K562 (cell line): Measurements from ENCODE around the gene GCNT1. TPM values are rescaled to one million over a fixed set of nuclear protein-coding genes. Genes with fewer than 3 reads are reported as not detected.
A peak's percentile ranks its signal among the peaks of the same experiment; 100 is the strongest.

Experiments
- ATAC-seq: fragments of 200-7000 bp; cut with Tn5 transposase; 3 replicates; pipeline ENCODE4 v1.9.1; 2020; ENCODE audit warnings: moderate library complexity
- BruUV-seq: library from RNA; stranded (reverse); fragments of 400-500 nt; replicated peaks from 2 replicates; lab custom pipeline; 2021; lab: Mats Ljungman, UMichigan
- CTCF ChIA-PET: fragments of 300-600 bp; formaldehyde crosslinking; extraction: SDS; loops from one replicate; lab custom pipeline; 2021; ENCODE audit warnings: low intra/inter-chr PET ratio; lab: Yijun Ruan, JAX
- POLR2A ChIA-PET: fragments of 300-600, 350-650 bp; sonication (Branson Sonifier 250); formaldehyde crosslinking; extraction: SDS; loops from one replicate; lab custom pipeline; 2021; ENCODE audit warnings: antibody characterized with exemption, inconsistent platforms; lab: Yijun Ruan, JAX
- DNase-seq, 4 experiments: peaks; one replicate each; pipeline versions ENCODE4 v3.0.0 to v3.0.0-alpha.2; 2011 to 2018; ENCODE audit warnings: low spot score in 3 of 4, mixed read lengths in 3 of 4; ENCODE audit errors: extremely low read depth in 1 of 4
- FAIRE-seq: peaks from 2 replicates; lab custom pipeline; 2011; peaks lifted over from hg19 to GRCh38; lab: Jason Lieb, UNC
- H2AFZ ChIP-seq: 2 replicates; pipeline ENCODE4 v1.6.0; 2011; ENCODE audit warnings: low read depth, low read length, control low read depth, inconsistent platforms
- H3K27ac ChIP-seq: fragments of 200-600 bp; 3 replicates; pipeline ENCODE4 v1.8.0; 2011; ENCODE audit warnings: low read depth, mild to moderate bottlenecking, control low read depth, inconsistent platforms, low read length, moderate library complexity, mixed read lengths; ENCODE audit errors: extremely low read depth
- H3K27me3 ChIP-seq, 2 experiments: fragments of 300-600 bp in 1 of 2; 2 replicates in 1 of 2; 3 replicates in 1 of 2; pipeline versions ENCODE4 v1.6.0 to v1.8.0; 2011; ENCODE audit warnings: inconsistent platforms in 2 of 2, low read length in 2 of 2, mild to moderate bottlenecking in 1 of 2, mixed read lengths in 1 of 2, moderate library complexity in 1 of 2; ENCODE audit not compliant: control insufficient read depth in 2 of 2, insufficient read depth in 2 of 2
- H3K36me3 ChIP-seq: fragments of 300-600 bp; 3 replicates; pipeline ENCODE4 v1.8.0; 2011; ENCODE audit warnings: mild to moderate bottlenecking, low read length, inconsistent platforms; ENCODE audit not compliant: control insufficient read depth, insufficient read depth
- H3K4me1 ChIP-seq, 2 experiments: fragments of 200-600 bp in 1 of 2; replicated peaks in 1 of 2; 2 replicates in 1 of 2; 3 replicates in 1 of 2; pipeline versions ENCODE4 v1.5.1 to v1.8.0; 2011; ENCODE audit warnings: inconsistent platforms in 2 of 2, low read length in 2 of 2, mild to moderate bottlenecking in 1 of 2, mixed read lengths in 1 of 2, moderate library complexity in 1 of 2; ENCODE audit not compliant: control insufficient read depth in 2 of 2, insufficient read depth in 2 of 2
- H3K4me2 ChIP-seq: 2 replicates; pipeline ENCODE4 v1.6.1; 2011; ENCODE audit warnings: low read length, control low read depth, inconsistent platforms, mixed read lengths; ENCODE audit not compliant: insufficient read depth
- H3K4me3 ChIP-seq: fragments of 200-600 bp; sonication (generic), shearing (Covaris generic); 2 replicates; pipeline ENCODE4 v1.5.1; 2016; ENCODE audit warnings: control low read depth, inconsistent platforms
- H3K79me2 ChIP-seq: fragments of 200-600 bp; 3 replicates; pipeline ENCODE4 v1.8.0; 2011; ENCODE audit warnings: low read length, inconsistent platforms; ENCODE audit not compliant: control insufficient read depth, insufficient read depth
- H3K9ac ChIP-seq, 2 experiments: 2 replicates each; pipeline versions ENCODE4 v1.6.0 to v1.6.1; 2011; ENCODE audit warnings: low read depth in 2 of 2, low read length in 2 of 2, control low read depth in 1 of 2, inconsistent platforms in 1 of 2, mild to moderate bottlenecking in 1 of 2, mixed read lengths in 1 of 2; ENCODE audit not compliant: insufficient read depth in 1 of 2
- H3K9me1 ChIP-seq: one replicate; pipeline ENCODE4 v1.6.0; 2011; ENCODE audit warnings: inconsistent platforms, mild to moderate bottlenecking, low read length, moderate library complexity; ENCODE audit not compliant: control insufficient read depth, insufficient read depth
- H3K9me3 ChIP-seq: replicated peaks from 2 replicates; pipeline ENCODE4 v1.5.1; 2011; ENCODE audit warnings: low read depth, low read length, inconsistent platforms; ENCODE audit not compliant: control insufficient read depth, insufficient read depth
- H4K20me1 ChIP-seq: replicated peaks from 2 replicates; pipeline ENCODE4 v1.6.1; 2011; ENCODE audit warnings: low read length, inconsistent platforms, mixed read lengths; ENCODE audit not compliant: control insufficient read depth, insufficient read depth
- MAFG ChIP-seq: fragments of 450-650 bp; conservative IDR thresholded peaks from 2 replicates; pipeline ENCODE4 v1.6.1; 2016; ENCODE audit warnings: missing genetic modification characterization, missing compliant biosample characterization
- NBN ChIP-seq: fragments of 450-650 bp; IDR thresholded peaks from 2 replicates; pipeline ENCODE4 v1.6.1; 2016; ENCODE audit warnings: low read depth, mild to moderate bottlenecking
- SAP30 ChIP-seq: fragments of 200-600 bp; sonication (generic); IDR thresholded peaks from 2 replicates; pipeline ENCODE4 v1.6.1; 2012; ENCODE audit warnings: borderline replicate concordance, low read depth, mild to moderate bottlenecking, moderate library complexity, low read length, control low read depth, inconsistent platforms; ENCODE audit not compliant: insufficient read depth, poor library complexity, severe bottlenecking
- SLC30A9 ChIP-seq: fragments of 250-450 bp; sonication (Bioruptor Pico); IDR thresholded peaks from 2 replicates; pipeline ENCODE4 v1.8.0; 2022; ENCODE audit warnings: mild to moderate bottlenecking, moderate library complexity
- ZNF316 ChIP-seq: fragments of 450-650 bp; IDR thresholded peaks from 2 replicates; pipeline ENCODE4 v1.6.1; 2016
- ZNF668 ChIP-seq: fragments of 250-450 bp; sonication (Bioruptor Pico); IDR thresholded peaks from 2 replicates; pipeline ENCODE4 v1.8.0; 2022; ENCODE audit warnings: mild to moderate bottlenecking, inconsistent platforms
- WGBS: fragments of 100-300 bp; shearing (Covaris generic); methylation state at CpG from one replicate; pipeline ENCODE4 v1.1.6; 2016; ENCODE audit warnings: low coverage, mixed read lengths; ENCODE audit not compliant: insufficient coverage; ENCODE audit errors: missing lambda C conversion rate; 5-methylcytosine and 5-hydroxymethylcytosine counted together
- in situ Hi-C: fragments of 300-500 bp; cut with MboI; formaldehyde crosslinking; loops from 4 replicates; pipeline ENCODE4 v1.15.0; 2018; ENCODE audit warnings: inconsistent platforms, mixed read lengths
- intact Hi-C: fragments of 100-400 bp; cut with micrococcal nuclease; formaldehyde crosslinking; loops from 2 replicates; pipeline ENCODE4 v1.14.2; 2022
- polyA plus RNA-seq, 8 experiments: library from polyadenylated mRNA; depleted of rRNA in 4 of 8; stranded (reverse) in 5 of 8; unstranded in 3 of 8; fragments of >200 nt; fragmentation: Nextera tagmentation in 2 of 8; fragmentation: Illumina TruSeq in 1 of 8; extraction: Ambion mirVana in 2 of 8; extraction: Trizol in 1 of 8; gene quantifications; 2 replicates each; pipeline versions ENCODE4 v1.2.1 to v1.2.3, GENCODE V29; 2011 to 2014; ENCODE audit warnings: inconsistent platforms in 1 of 8, missing spikeins in 1 of 8
- total RNA-seq, 7 experiments: library from RNA; depleted of rRNA in 6 of 7; stranded (reverse); fragments of >200 nt in 6 of 7; fragmentation: Illumina TruSeq in 2 of 7; extraction: Trizol in 2 of 7; gene quantifications; 2 replicates each; pipeline versions ENCODE4 v1.2.1 to v1.2.3, GENCODE V29; 2011 to 2021; ENCODE audit warnings: low replicate concordance in 1 of 7

Gene GCNT1
- total and polyA plus RNA-seq, 9 of the 15 experiments (the other 6 are each of a cell fraction or from before 2014, with no cell fraction given): 0.01 to 0.71 (median 0.10) TPM

DNA sequence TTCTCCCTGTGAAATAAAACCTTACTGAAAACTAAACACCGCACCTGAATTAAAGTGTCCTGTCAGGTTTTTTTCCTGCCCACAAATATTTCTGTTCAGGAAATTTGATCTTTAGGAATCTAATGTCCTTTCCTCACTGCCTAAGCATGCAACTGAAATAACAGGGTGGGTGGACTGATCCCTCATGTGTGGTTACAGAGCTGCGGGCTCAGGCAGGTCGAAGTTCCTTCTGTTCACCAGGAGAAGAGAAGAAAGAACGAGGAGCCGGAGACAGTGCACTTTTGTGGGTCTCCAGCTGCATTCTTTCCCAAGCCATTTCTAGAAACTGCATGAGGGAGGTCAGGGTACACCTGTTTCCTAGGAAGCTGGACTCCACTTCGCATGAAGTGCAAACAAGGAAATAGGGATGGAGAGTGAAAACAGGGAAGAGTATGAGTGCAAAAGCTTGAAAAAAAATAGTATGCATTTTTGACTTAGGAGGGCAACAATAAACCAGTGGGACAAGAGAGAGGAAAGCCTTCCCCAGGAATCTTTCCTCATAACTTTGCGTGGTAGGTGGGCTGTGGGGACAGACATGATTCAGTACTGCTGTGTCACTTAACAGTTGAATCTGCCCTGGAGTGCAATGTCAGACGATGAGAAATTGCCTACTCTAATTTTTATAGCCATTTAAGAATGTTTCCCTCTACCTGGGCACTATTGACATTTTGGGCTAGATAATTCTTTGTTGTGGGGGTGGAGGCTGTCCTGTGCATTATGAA, 60.3 kb downstream of the GCNT1 start (continued):
- no peak for TF ChIP-seq SAP30
- no peak for TF ChIP-seq ZNF668 (CRISPR knock-in tag)
- TF ChIP-seq ZNF316: no peak
- no peak for TF ChIP-seq NBN

DNA sequence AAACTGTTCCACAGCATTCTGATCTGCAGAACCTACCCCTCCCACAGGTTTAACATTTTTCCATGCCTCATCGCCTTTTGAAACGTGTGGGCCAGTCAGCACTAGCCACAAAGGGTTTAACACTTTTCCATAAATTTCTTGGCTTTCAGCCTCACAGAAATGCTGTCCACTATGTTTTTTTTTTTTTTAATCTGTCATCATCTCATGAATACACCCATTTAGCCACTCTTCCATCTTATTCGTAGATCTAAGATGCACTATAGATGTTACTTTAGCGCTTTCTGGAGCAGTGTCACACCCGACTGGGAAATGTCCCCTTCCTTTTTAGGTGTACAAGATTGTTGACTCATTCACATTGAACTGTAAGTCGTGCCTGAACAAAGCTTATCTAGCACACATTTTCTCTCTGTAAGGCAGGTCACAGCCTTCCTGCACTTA, 62.3 kb downstream of the GCNT1 start:
- no peak overlapping the region for H3K27ac ChIP-seq
- H3K9ac ChIP-seq: no peak overlapping the region
- in situ Hi-C loops: no loop called here
- no peaks in the 10 kb centered on the region for H3K79me2 ChIP-seq
- H4K20me1 ChIP-seq: no peaks in the 10 kb centered on the region
- H3K36me3 ChIP-seq: no peaks in the 10 kb centered on the region
- peaks cover 0 to 7% of the 10 kb centered on the region in 2 experiments; a peak in 2 of 5 replicates for H3K4me1 ChIP-seq
- peaks cover 0 to 4% of the 10 kb centered on the region in 2 experiments; a peak in 1 of 5 replicates for H3K27me3 ChIP-seq
- ChIA-PET POLR2A (interaction anchor here (0.8 kb wide), 1 partner anchor 74 kb away, joined by 3 read pairs; no protein-coding TSS in a partner anchor), CTCF (no interaction called here)
- no peaks in the 10 kb centered on the region for H3K9me1 ChIP-seq
- no peaks in the 10 kb centered on the region for H3K9me3 ChIP-seq
- BruUV-seq: no TSS peak
- ATAC-seq (peak; percentile 66), FAIRE-seq (peak; percentile 58), DNase-seq (peak in 1 of 4 experiments; percentile 27)
- no peak for TF ChIP-seq SLC30A9
- 0 out of 2 replicates have a peak, but pooled peaks have one; percentile 10 for TF ChIP-seq MAFG (tag)
- intact Hi-C loops: no loop called here
- H3K4me3 ChIP-seq: no peak overlapping the region
- WGBS: 7% methylated on average over 5 of the region's 6 CpGs
- no peak overlapping the region for H3K4me2 ChIP-seq
- no peak overlapping the region; the same call in 1 of the 2 replicates for H2AFZ ChIP-seq
